Liver (tissue), 5 donors: ENCODE data around the gene SP100. TPM values are rescaled to one million over a fixed set of nuclear protein-coding genes. Genes with fewer than 3 reads are reported as not detected.

ENCODE experiments used
- polyA plus RNA-seq, 2 donors: library from polyadenylated mRNA; stranded (reverse) in 1 of 2; unstranded in 1 of 2; fragments of 200-250 nt in 1 of 2; fragments of >200 nt in 1 of 2; fragmentation: Nextera tagmentation in 1 of 2; extraction: Ambion mirVana in 1 of 2; gene quantifications; one replicate each; pipeline versions ENCODE4 v1.2.1 to v1.2.3, GENCODE V29; 2013 to 2015
- small RNA-seq: library from RNA; depleted of rRNA; stranded (forward); fragments of <200 nt; gene quantifications from one replicate; pipeline ENCODE3, GENCODE V24; 2014
- total RNA-seq, 2 donors: library from RNA; depleted of rRNA; stranded (reverse); fragments of >200 nt; gene quantifications; one replicate each; pipeline ENCODE4 v1.2.3, GENCODE V29; 2014
- donor health status: healthy.
- donor health status: healthy.
- donor health status: healthy.

SP100 gene
- total and polyA plus RNA-seq, 4 donors = 21.9 to 45.5 (median 33.1) TPM

Small RNA genes within 50 kb of the gene (small RNA-seq; reads per million reads assigned to genes)
- gene HMGB1P3 = not detected
- gene RN7SL834P = not detected
- gene RNU6-451P = not detected

Other genes with a start within 250 kb of the SP100 start
- 1 to 10 TPM; 5.3 to 9.9 TPM for gene SP110, start 196.2 kb upstream of the SP100 start, total RNA-seq
- 10 to 100 TPM in 1 of 2 donors, 1 to 10 TPM in 1; 6.6 to 15.4 TPM for gene SP110, start 196.2 kb upstream of the SP100 start, polyA plus RNA-seq
- 1 to 10 TPM; 1.1 to 1.8 TPM for gene SP140, start 190.5 kb upstream of the SP100 start, total RNA-seq
- under 1 TPM; 0.40 to 0.46 TPM for gene SP140, start 190.5 kb upstream of the SP100 start, polyA plus RNA-seq
- 10 to 100 TPM in 1 of 2 donors, 1 to 10 TPM in 1; 3.1 to 21.5 TPM for gene SP140L, start 89.0 kb upstream of the SP100 start, total RNA-seq
- 1 to 10 TPM; 5.8 to 7.4 TPM for gene SP140L, start 89.0 kb upstream of the SP100 start, polyA plus RNA-seq